Measurements from ENCODE around the gene MRPS23. TPM values are rescaled to one million over a fixed set of nuclear protein-coding genes. Genes with fewer than 3 reads are reported as not detected.

MRPS23 gene
- total and polyA plus RNA-seq, 2 of the 13 experiments (the other 11 are each of a cell fraction or from before 2014, with no cell fraction given), result 63.2 to 181 TPM

DNA sequence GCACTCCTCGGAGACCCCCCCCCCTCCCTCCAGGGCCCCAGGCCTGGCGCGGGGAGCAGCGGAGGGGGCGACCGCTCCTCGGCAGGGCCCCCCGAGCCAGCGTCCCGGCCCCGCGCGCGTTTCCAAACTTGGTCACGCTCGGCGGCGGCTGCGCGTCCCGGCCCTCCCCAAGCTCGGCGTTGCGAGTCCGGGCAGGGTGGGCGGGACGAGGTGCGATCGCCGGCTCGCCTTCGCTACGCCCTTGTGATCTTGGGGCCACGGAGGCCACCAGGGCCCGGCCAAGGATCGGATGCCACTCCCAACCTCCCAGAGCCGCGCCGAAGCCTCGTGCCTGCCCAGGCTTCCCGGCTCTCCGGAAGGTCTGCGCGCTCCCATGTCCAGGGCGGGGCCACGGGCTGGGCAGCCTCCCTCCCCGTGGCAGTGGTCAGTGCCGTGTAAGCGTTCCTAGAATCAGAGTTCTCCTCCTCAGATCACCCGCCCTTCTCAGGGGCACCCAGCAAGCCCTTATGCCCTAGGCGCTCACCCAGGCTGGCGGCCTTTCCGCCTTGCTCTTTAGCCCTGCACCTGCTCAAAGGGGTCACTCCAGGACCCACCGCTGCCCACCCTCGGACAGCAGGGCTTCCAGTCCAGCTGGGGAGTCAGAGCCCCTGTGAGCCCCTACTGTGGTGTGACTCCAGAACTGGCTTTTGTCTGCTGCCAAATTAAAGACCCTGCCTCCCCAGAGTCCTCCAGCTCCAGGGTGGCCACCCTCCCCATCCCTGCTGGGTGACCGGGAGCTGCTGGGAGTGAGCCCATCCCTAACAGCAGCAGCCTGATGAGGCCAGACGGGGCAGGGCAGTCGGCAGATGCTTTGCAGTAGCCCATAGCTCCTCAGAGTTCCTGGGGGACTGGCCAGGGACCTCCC lies 12.2 kb upstream of the MRPS23 start (continued):
- TF ChIP-seq ZNF546 (CRISPR knock-in tag; conservative IDR thresholded peaks at IDR 0.05) (0 out of 2 replicates have a peak, but pooled peaks have one; percentile 8), SAP130 (CRISPR knock-in tag; IDR thresholded peaks at IDR 0.05; ENCODE audit: low read depth) (peak; percentile 88), KAT2B (IDR thresholded peaks at IDR 0.05; ENCODE audit: borderline replicate concordance, low read depth, low read length) (no peak), GLI4 (CRISPR knock-in tag; IDR thresholded peaks at IDR 0.05; ENCODE audit: borderline replicate concordance) (peak; percentile 74; the same call in 1 of the 2 replicates), EHMT2 (IDR thresholded peaks at IDR 0.05; ENCODE audit: borderline replicate concordance, low read depth, low read length) (no peak), ZBTB42 (CRISPR knock-in tag; IDR thresholded peaks at IDR 0.05) (peak; percentile 72), HNRNPH1 (optimal IDR thresholded peaks at IDR 0.05; ENCODE audit: low read depth, low read length) (no peak), ZNF790 (CRISPR knock-in tag; IDR thresholded peaks at IDR 0.05; ENCODE audit: borderline replicate concordance) (no peak), PITX1 (CRISPR knock-in tag; IDR thresholded peaks at IDR 0.05) (0 out of 2 replicates have a peak, but pooled peaks have one; percentile 62), ARNT2 (CRISPR knock-in tag; IDR thresholded peaks at IDR 0.05; ENCODE audit: low read depth) (peak; percentile 88), BRCA1 (CRISPR knock-in tag; IDR thresholded peaks at IDR 0.05) (peak; percentile 97), SALL2 (CRISPR knock-in tag; IDR thresholded peaks at IDR 0.05) (peak; percentile 90), ZNF550 (CRISPR knock-in tag; IDR thresholded peaks at IDR 0.05; ENCODE audit: borderline replicate concordance) (no peak; the same call in 1 of the 2 replicates), CBX5 (CRISPR knock-in tag; IDR thresholded peaks at IDR 0.05; ENCODE audit: borderline replicate concordance) (0 out of 2 replicates have a peak, but pooled peaks have one; percentile 25), ATF1 (CRISPR knock-in tag; IDR thresholded peaks at IDR 0.05) (no peak)
- TF ChIP-seq, protein P1, sequence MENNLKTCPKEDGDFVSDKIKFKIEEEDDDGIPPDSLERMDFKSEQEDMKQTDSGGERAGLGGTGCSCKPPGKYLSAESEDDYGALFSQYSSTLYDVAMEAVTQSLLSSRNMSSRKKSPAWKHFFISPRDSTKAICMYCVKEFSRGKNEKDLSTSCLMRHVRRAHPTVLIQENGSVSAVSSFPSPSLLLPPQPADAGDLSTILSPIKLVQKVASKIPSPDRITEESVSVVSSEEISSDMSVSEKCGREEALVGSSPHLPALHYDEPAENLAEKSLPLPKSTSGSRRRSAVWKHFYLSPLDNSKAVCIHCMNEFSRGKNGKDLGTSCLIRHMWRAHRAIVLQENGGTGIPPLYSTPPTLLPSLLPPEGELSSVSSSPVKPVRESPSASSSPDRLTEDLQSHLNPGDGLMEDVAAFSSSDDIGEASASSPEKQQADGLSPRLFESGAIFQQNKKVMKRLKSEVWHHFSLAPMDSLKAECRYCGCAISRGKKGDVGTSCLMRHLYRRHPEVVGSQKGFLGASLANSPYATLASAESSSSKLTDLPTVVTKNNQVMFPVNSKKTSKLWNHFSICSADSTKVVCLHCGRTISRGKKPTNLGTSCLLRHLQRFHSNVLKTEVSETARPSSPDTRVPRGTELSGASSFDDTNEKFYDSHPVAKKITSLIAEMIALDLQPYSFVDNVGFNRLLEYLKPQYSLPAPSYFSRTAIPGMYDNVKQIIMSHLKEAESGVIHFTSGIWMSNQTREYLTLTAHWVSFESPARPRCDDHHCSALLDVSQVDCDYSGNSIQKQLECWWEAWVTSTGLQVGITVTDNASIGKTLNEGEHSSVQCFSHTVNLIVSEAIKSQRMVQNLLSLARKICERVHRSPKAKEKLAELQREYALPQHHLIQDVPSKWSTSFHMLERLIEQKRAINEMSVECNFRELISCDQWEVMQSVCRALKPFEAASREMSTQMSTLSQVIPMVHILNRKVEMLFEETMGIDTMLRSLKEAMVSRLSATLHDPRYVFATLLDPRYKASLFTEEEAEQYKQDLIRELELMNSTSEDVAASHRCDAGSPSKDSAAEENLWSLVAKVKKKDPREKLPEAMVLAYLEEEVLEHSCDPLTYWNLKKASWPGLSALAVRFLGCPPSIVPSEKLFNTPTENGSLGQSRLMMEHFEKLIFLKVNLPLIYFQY (CRISPR knock-in tag; IDR thresholded peaks at IDR 0.05; ENCODE audit: borderline replicate concordance), result no peak; the same call in 1 of the 2 replicates
- TF ChIP-seq, protein P2, sequence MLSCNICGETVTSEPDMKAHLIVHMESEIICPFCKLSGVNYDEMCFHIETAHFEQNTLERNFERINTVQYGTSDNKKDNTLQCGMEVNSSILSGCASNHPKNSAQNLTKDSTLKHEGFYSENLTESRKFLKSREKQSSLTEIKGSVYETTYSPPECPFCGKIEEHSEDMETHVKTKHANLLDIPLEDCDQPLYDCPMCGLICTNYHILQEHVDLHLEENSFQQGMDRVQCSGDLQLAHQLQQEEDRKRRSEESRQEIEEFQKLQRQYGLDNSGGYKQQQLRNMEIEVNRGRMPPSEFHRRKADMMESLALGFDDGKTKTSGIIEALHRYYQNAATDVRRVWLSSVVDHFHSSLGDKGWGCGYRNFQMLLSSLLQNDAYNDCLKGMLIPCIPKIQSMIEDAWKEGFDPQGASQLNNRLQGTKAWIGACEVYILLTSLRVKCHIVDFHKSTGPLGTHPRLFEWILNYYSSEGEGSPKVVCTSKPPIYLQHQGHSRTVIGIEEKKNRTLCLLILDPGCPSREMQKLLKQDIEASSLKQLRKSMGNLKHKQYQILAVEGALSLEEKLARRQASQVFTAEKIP (CRISPR knock-in tag; IDR thresholded peaks at IDR 0.05; ENCODE audit: borderline replicate concordance), result no peak
- TF ChIP-seq, protein P3, sequence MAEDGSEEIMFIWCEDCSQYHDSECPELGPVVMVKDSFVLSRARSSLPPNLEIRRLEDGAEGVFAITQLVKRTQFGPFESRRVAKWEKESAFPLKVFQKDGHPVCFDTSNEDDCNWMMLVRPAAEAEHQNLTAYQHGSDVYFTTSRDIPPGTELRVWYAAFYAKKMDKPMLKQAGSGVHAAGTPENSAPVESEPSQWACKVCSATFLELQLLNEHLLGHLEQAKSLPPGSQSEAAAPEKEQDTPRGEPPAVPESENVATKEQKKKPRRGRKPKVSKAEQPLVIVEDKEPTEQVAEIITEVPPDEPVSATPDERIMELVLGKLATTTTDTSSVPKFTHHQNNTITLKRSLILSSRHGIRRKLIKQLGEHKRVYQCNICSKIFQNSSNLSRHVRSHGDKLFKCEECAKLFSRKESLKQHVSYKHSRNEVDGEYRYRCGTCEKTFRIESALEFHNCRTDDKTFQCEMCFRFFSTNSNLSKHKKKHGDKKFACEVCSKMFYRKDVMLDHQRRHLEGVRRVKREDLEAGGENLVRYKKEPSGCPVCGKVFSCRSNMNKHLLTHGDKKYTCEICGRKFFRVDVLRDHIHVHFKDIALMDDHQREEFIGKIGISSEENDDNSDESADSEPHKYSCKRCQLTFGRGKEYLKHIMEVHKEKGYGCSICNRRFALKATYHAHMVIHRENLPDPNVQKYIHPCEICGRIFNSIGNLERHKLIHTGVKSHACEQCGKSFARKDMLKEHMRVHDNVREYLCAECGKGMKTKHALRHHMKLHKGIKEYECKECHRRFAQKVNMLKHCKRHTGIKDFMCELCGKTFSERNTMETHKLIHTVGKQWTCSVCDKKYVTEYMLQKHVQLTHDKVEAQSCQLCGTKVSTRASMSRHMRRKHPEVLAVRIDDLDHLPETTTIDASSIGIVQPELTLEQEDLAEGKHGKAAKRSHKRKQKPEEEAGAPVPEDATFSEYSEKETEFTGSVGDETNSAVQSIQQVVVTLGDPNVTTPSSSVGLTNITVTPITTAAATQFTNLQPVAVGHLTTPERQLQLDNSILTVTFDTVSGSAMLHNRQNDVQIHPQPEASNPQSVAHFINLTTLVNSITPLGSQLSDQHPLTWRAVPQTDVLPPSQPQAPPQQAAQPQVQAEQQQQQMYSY (CRISPR knock-in tag; IDR thresholded peaks at IDR 0.05), result peak; percentile 85

All from HepG2 (cell line).